Pancreas (tissue), 10 donors: ENCODE results near the gene DERL2. TPM values are rescaled to one million over a fixed set of nuclear protein-coding genes. Genes with fewer than 3 reads are reported as not detected.

Source experiments
- ATAC-seq, 4 donors: fragments of 200-7000 bp; cut with Tn5 transposase; one replicate each; pipeline versions ENCODE4 v1.8.0 to v1.9.1; 2020; ENCODE audit warnings: mild to moderate bottlenecking in 4 of 4, moderate library complexity in 4 of 4
- DNase-seq, 6 donors: peaks; one replicate each; pipeline ENCODE4 v3.0.0-alpha.2; 2020
- FAIRE-seq: peaks from 2 replicates; lab custom pipeline; 2012; peaks lifted over from hg19 to GRCh38; lab: Jason Lieb, UNC
- H3K27ac ChIP-seq, 4 donors: fragments of 200-600 bp; sonication (generic); 1 replicate in 3 of 4; 2 replicates in 1 of 4; pipeline versions ENCODE4 v1.5.0 to v1.8.0; 2020
- H3K27me3 ChIP-seq, 4 donors: fragments of 200-600 bp; one replicate each; pipeline ENCODE4 v1.8.0; 2021
- H3K36me3 ChIP-seq, 3 donors: fragments of 200-600 bp; sonication (generic) in 1 of 3; one replicate each; pipeline versions ENCODE4 v1.5.0 to v1.8.0; 2020 to 2021
- H3K4me1 ChIP-seq, 3 donors: fragments of 200-600 bp; one replicate each; pipeline ENCODE4 v1.8.0; 2021
- H3K4me3 ChIP-seq, 4 donors: fragments of 200-600 bp; sonication (generic) in 2 of 4; one replicate each; pipeline versions ENCODE4 v1.5.0 to v1.8.0; 2020 to 2021
- H3K9me3 ChIP-seq, 4 donors: fragments of 200-600 bp; one replicate each; pipeline ENCODE4 v1.8.0; 2021
- CTCF ChIP-seq, 4 donors: fragments of 200-600 bp; sonication (generic) in 3 of 4; IDR thresholded peaks; one replicate each; pipeline versions ENCODE4 v1.5.0 to v1.8.0; 2021; ENCODE audit warnings: antibody characterized with exemption in 4 of 4
- WGBS, 2 donors: extraction: QIAGEN DNeasy Blood & Tissue Kit; methylation state at CpG; one replicate each; pipeline ENCODE4 v1.1.7; 2013; 5-methylcytosine and 5-hydroxymethylcytosine counted together
- intact Hi-C, 3 donors: fragments of 100-400 bp; cut with DNase I; formaldehyde crosslinking; loops; one replicate each; pipeline versions ENCODE4 v1.11.1 to v1.14.2; 2022
- polyA plus RNA-seq, 2 donors: library from polyadenylated mRNA; stranded (reverse); fragments of 200-250 nt; gene quantifications; one replicate each; pipeline ENCODE4 v1.2.3, GENCODE V29; 2013
- total RNA-seq, 6 donors: library from RNA; stranded (reverse); fragmentation: NEBNext Ultra II Directional in 4 of 6; extraction: Animal tissue kit (Norgen Biotek cat#: 25700) in 4 of 6; gene quantifications; one replicate each; pipeline versions ENCODE4 v1.2.1 to v1.2.4, GENCODE V29; 2021 to 2023
- donor health status: healthy with polysubstance abuse.
- donor health status: DM: no; HTN: no; CAD: no; lungs with moderate emphysema.
- donor health status: DM: no; HTN: no; CAD: no.
- donor health status: control.
- donor health status: control.
- donor health status: Bipolar disorder and iron deficiency.
- donor health status: DM: yes; HTN: yes; CAD: no.
- donor health status: DM: no; HTN: no; CAD: no.
- donor health status: DM: no; HTN: no; CAD: no.
- donor health status: DM: yes; HTN: yes; CAD: no.

Gene DERL2
- total and polyA plus RNA-seq, 8 donors, result 44.8 to 77.6 (median 50.1) TPM

GRCh38 chr17:5499476-5500231, 13.7 kb upstream of the DERL2 start:
- no peak for TF ChIP-seq CTCF (IDR thresholded peaks at IDR 0.05)
- FAIRE-seq, result no peak

GRCh38 chr17:5492970-5493369, 7.0 kb upstream of the DERL2 start:
- Histone ChIP-seq H3K36me3 (peaks cover 0 to 4% (median 0%) of the 10 kb centered on the region in 3 donors), H3K27ac (no peak overlapping the region), H3K4me3 (no peak overlapping the region), H3K27me3 (no peaks in the 10 kb centered on the region), H3K4me1 (peaks cover 0 to 3% (median 2%) of the 10 kb centered on the region in 3 donors), H3K9me3 (no peaks in the 10 kb centered on the region)
- intact Hi-C loops, result no loop called here
- DNase-seq (no peak), ATAC-seq (no peak), FAIRE-seq (no peak)
- TF ChIP-seq CTCF (IDR thresholded peaks at IDR 0.05), result no peak
- WGBS, 2 donors, result 90 to 99% methylated on average over 2 of the region's 2 CpGs

More at GRCh38 chr17:5499476-5500231, 13.7 kb upstream of the DERL2 start:
- Histone ChIP-seq H3K27ac (no peak overlapping the region), H3K36me3 (no peaks in the 10 kb centered on the region), H3K4me1 (no peaks in the 10 kb centered on the region), H3K4me3 (peak overlapping the region in 2 of 4 donors; percentile 33 to 56), H3K27me3 (peaks cover 0 to 3% (median 0%) of the 10 kb centered on the region in 4 donors), H3K9me3 (no peaks in the 10 kb centered on the region)
- peak in 1 of 6 donors; percentile 58 for DNase-seq
- 12% methylated on average over 44 of the region's 44 CpGs for WGBS, 2 donors
- peak in 3 of 4 donors; percentile 23 to 39 (median 35) for ATAC-seq
- intact Hi-C loops, result no loop called here

GRCh38 chr17:5488752-5489151, 2.8 kb upstream of the DERL2 start:
- H3K4me1 ChIP-seq, result peaks cover 19 to 24% (median 21%) of the 10 kb centered on the region in 3 donors
- WGBS, 2 donors, result 78% methylated on average over 8 of the region's 8 CpGs
- DNase-seq, result no peak
- H3K27ac ChIP-seq, result no peak overlapping the region
- no peak for TF ChIP-seq CTCF (IDR thresholded peaks at IDR 0.05)
- intact Hi-C loops, result no loop called here
- no peaks in the 10 kb centered on the region for H3K9me3 ChIP-seq
- peaks cover 0 to 4% (median 0%) of the 10 kb centered on the region in 3 donors for H3K36me3 ChIP-seq
- H3K27me3 ChIP-seq, result no peaks in the 10 kb centered on the region
- no peak for FAIRE-seq
- H3K4me3 ChIP-seq, result no peak overlapping the region
- no peak for ATAC-seq

GRCh38 chr17:5486206-5487124, 487 bp upstream of the DERL2 start, which contains the start of gene MIS12:
Gene MIS12, plus strand, starts transcription at chr17:5486566. Its CDS starts 2,297 bp downstream, at chr17:5488863.
- peak within 1 kb of the TSS; percentile 95 to 100 (median 100) for H3K27ac ChIP-seq
- peak; percentile 92 to 99 (median 98) for DNase-seq
- peaks cover 19 to 29% (median 25%) of the 10 kb centered on the region in 3 donors for H3K4me1 ChIP-seq
- peak; percentile 92 to 97 (median 94) for ATAC-seq
- intact Hi-C loops, result no loop called here
- no peak for FAIRE-seq
- H3K27me3 ChIP-seq, result no peaks in the 10 kb centered on the region
- WGBS, 2 donors, result 0 to 1% methylated on average over 68 to 77 of the region's 77 CpGs
- H3K36me3 ChIP-seq, result peaks cover 0 to 12% (median 3%) of the 10 kb centered on the region in 3 donors
- H3K4me3 ChIP-seq, result peak within 1 kb of the TSS; percentile 81 to 96 (median 86)
- H3K9me3 ChIP-seq, result no peaks in the 10 kb centered on the region
- TF ChIP-seq CTCF (IDR thresholded peaks at IDR 0.05), result no peak
